ENCODE measurements around the gene ARHGAP24. TPM values are rescaled to one million over a fixed set of nuclear protein-coding genes. Genes with fewer than 3 reads are reported as not detected.

Gene ARHGAP24
- total and polyA plus RNA-seq, 2 donors (not counting 3 experiments of a cell fraction or from before 2014, with no cell fraction given): 52.1 to 79.4 TPM

DNA sequence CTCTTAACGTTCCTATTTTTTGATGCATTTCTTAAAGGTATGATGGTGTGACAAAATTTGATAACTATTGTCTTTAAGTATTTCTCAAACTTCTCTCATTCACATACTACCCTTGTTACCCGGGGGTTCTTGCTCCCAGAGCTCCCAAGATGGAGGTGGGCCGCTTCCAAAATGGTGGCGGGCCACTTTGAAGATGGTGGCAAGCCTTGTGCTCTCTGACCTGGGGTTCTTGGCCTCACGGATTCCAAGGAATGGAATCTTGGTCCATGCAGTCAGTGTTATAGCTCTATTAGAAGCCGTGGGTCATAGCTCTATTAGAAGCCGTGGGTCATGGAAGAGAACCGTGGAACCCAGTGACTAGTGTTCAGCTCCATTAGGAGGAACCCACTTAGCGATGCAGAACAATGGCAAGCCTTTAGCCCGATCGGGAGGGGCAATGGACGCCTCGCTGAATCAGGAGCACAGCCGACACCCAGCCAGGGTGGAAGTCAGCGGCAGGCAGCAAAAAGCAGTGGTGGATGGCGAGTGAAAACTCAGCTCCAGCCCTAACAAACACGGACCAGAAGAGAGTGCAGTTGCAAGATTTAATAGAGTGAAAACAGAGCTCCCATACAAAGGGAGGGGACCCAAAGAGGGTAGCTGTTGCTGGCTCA lies 481.5 kb downstream of the ARHGAP24 start:
- dilution Hi-C loops (cut with MboI; ENCODE audit: extremely low pct_ligation_motif_present, low sequenced_read_pairs) (no loop called here), intact Hi-C loops (cut with micrococcal nuclease) (no loop called here)
- Histone ChIP-seq H3K9me1 (replicated peaks; ENCODE audit: control insufficient read depth, extremely low read depth, insufficient read depth, low read length) (no peaks in the 10 kb centered on the region), H3K4me2 (ENCODE audit: insufficient read depth, low read length) (no peak overlapping the region), H3K79me2 (ENCODE audit: control insufficient read depth, insufficient read depth, low read length) (peaks cover 89% of the 10 kb centered on the region), H3K36me3 (ENCODE audit: control insufficient read depth in 2 of 2, extremely low read depth in 1 of 2, insufficient read depth in 2 of 2, low read length in 2 of 2) (peaks cover under 1 to 2% of the 10 kb centered on the region in 2 experiments), H3K27ac (ENCODE audit: insufficient read depth, low read depth, low read length) (no peak overlapping the region), H3K4me3 (replicated peaks in 1 of 3; ENCODE audit: insufficient read depth in 1 of 3, low read depth in 1 of 3, low read length in 3 of 3) (no peak overlapping the region), H3K27me3 (ENCODE audit: control insufficient read depth in 2 of 2, insufficient read depth in 2 of 2, low read length in 2 of 2) (no peaks in the 10 kb centered on the region), H2AFZ (ENCODE audit: low read depth, low read length) (no peak overlapping the region), H3K9ac (replicated peaks; ENCODE audit: extremely low read depth, insufficient read depth, low read length) (no peak overlapping the region), H4K20me1 (replicated peaks; ENCODE audit: control insufficient read depth, extremely low read depth, insufficient read depth, low read length) (peaks cover 1% of the 10 kb centered on the region), H3K9me3 (replicated peaks; ENCODE audit: control insufficient read depth, insufficient read depth, low read length) (no peaks in the 10 kb centered on the region), H3K4me1 (ENCODE audit: control insufficient read depth, extremely low read depth, insufficient read depth, low read length) (peaks cover 22% of the 10 kb centered on the region)
- ChIA-PET POLR2A (no interaction called here), CTCF (interaction anchor here (0.9 to 1.6 kb wide), 3 partner anchors 13 to 194 kb away, joined by 3 to 7 read pairs (median 4); no protein-coding TSS in a partner anchor)
- BruUV-seq (replicated peaks): no TSS peak
- TF ChIP-seq POLR2A (IDR thresholded peaks at IDR 0.05; ENCODE audit: low read depth, low read length): no peak
- TF ChIP-seq MYC (IDR thresholded peaks at IDR 0.05; ENCODE audit: low read depth, low read length): no peak
- TF ChIP-seq JUN (IDR thresholded peaks at IDR 0.05; ENCODE audit: borderline replicate concordance, insufficient read depth, insufficient read length, low read depth): no peak
- no peak for FAIRE-seq
- DNase-seq (ENCODE audit: low read depth, low spot score): no peak

GRCh38 chr4:85961887-85962286 lies 486.9 kb downstream of the ARHGAP24 start:
- H3K4me3 ChIP-seq (replicated peaks in 1 of 3; ENCODE audit: insufficient read depth in 1 of 3, low read depth in 1 of 3, low read length in 3 of 3): no peak overlapping the region
- no peak overlapping the region for H3K9ac ChIP-seq (replicated peaks; ENCODE audit: extremely low read depth, insufficient read depth, low read length)
- no peak overlapping the region for H3K27ac ChIP-seq (ENCODE audit: insufficient read depth, low read depth, low read length)
- no TSS peak for BruUV-seq (replicated peaks)
- H3K9me1 ChIP-seq (replicated peaks; ENCODE audit: control insufficient read depth, extremely low read depth, insufficient read depth, low read length): no peaks in the 10 kb centered on the region
- H3K4me2 ChIP-seq (ENCODE audit: insufficient read depth, low read length): no peak overlapping the region
- dilution Hi-C loops (cut with MboI; ENCODE audit: extremely low pct_ligation_motif_present, low sequenced_read_pairs) (no loop called here), intact Hi-C loops (cut with micrococcal nuclease) (no loop called here)
- TF ChIP-seq POLR2A (IDR thresholded peaks at IDR 0.05; ENCODE audit: low read depth, low read length) (no peak), CTCF (IDR thresholded peaks at IDR 0.05; ENCODE audit: extremely low read depth in 1 of 2, insufficient read depth in 1 of 2, low read depth in 1 of 2, low read length in 2 of 2) (no peak), GATA2 (IDR thresholded peaks at IDR 0.05; ENCODE audit: insufficient read depth, insufficient read length, low read depth, low read length) (no peak), MYC (IDR thresholded peaks at IDR 0.05; ENCODE audit: low read depth, low read length) (no peak), JUN (IDR thresholded peaks at IDR 0.05; ENCODE audit: borderline replicate concordance, insufficient read depth, insufficient read length, low read depth) (no peak), FOS (IDR thresholded peaks at IDR 0.05; ENCODE audit: borderline replicate concordance, insufficient read depth, low read length) (no peak)
- peaks cover 97% of the 10 kb centered on the region for H3K79me2 ChIP-seq (ENCODE audit: control insufficient read depth, insufficient read depth, low read length)
- no peak for DNase-seq (ENCODE audit: low read depth, low spot score)
- peaks cover 0 to 3% of the 10 kb centered on the region in 2 experiments for H3K36me3 ChIP-seq (ENCODE audit: control insufficient read depth in 2 of 2, extremely low read depth in 1 of 2, insufficient read depth in 2 of 2, low read length in 2 of 2)
- FAIRE-seq: no peak
- no peaks in the 10 kb centered on the region for H3K27me3 ChIP-seq (ENCODE audit: control insufficient read depth in 2 of 2, insufficient read depth in 2 of 2, low read length in 2 of 2)
- H2AFZ ChIP-seq (ENCODE audit: low read depth, low read length): no peak overlapping the region
- CTCF ChIA-PET: interaction anchor here (1.2 to 2.2 kb wide), 2 partner anchors 150 to 165 kb away, joined by 3 to 11 read pairs; no protein-coding TSS in a partner anchor
- H3K4me1 ChIP-seq (ENCODE audit: control insufficient read depth, extremely low read depth, insufficient read depth, low read length): peaks cover 13% of the 10 kb centered on the region
- POLR2A ChIA-PET: interaction anchor here (0.5 kb wide), 1 partner anchor 64 kb away, joined by 3 read pairs; no protein-coding TSS in a partner anchor
- H4K20me1 ChIP-seq (replicated peaks; ENCODE audit: control insufficient read depth, extremely low read depth, insufficient read depth, low read length): peaks cover 2% of the 10 kb centered on the region
- no peaks in the 10 kb centered on the region for H3K9me3 ChIP-seq (replicated peaks; ENCODE audit: control insufficient read depth, insufficient read depth, low read length)

Data from endothelial cell of umbilical vein (primary cell).